Activated T-cell treated with anti-CD3 and anti-CD28 coated beads, Interleukin-2, amount 50 U/mL, for 4 hours (primary cell): ENCODE results near the gene TMC4. TPM values are rescaled to one million over a fixed set of nuclear protein-coding genes. Genes with fewer than 3 reads are reported as not detected.
"Not testable (repeated sequence)": the region's sequence is repeated elsewhere in the genome, so short reads cannot be mapped to it uniquely, and the experiment has no call there.

Experiments used
- ATAC-seq, 2 donors: fragments of 200-7000 bp; cut with Tn5 transposase; one replicate each; pipeline ENCODE4 v1.10.0; 2021
- DNase-seq: peaks from one replicate; pipeline ENCODE4 v3.0.0-alpha.2; 2020
- H3K27me3 Mint-ChIP-seq: one replicate; pipeline ENCODE4 v1.8.0; 2021; ENCODE audit warnings: low read depth, mixed read lengths
- H3K36me3 Mint-ChIP-seq: one replicate; pipeline ENCODE4 v1.8.0; 2022; ENCODE audit warnings: mixed read lengths; ENCODE audit not compliant: insufficient read depth
- H3K4me1 Mint-ChIP-seq: one replicate; pipeline ENCODE4 v1.8.0; 2021; ENCODE audit warnings: low read depth, mixed read lengths
- H3K4me3 Mint-ChIP-seq: one replicate; pipeline ENCODE4 v1.8.0; 2021; ENCODE audit warnings: mild to moderate bottlenecking, moderate library complexity, mixed read lengths
- H3K9me3 Mint-ChIP-seq: one replicate; pipeline ENCODE4 v1.8.0; 2021; ENCODE audit warnings: mixed read lengths
- total RNA-seq, 3 donors: library from RNA; stranded (reverse); gene quantifications; one replicate each; pipeline ENCODE4 v1.2.1, GENCODE V29; 2021

TMC4 gene
- total RNA-seq, 3 donors from 2014 or later, result 0.63 to 0.98 (median 0.79) TPM

DNA sequence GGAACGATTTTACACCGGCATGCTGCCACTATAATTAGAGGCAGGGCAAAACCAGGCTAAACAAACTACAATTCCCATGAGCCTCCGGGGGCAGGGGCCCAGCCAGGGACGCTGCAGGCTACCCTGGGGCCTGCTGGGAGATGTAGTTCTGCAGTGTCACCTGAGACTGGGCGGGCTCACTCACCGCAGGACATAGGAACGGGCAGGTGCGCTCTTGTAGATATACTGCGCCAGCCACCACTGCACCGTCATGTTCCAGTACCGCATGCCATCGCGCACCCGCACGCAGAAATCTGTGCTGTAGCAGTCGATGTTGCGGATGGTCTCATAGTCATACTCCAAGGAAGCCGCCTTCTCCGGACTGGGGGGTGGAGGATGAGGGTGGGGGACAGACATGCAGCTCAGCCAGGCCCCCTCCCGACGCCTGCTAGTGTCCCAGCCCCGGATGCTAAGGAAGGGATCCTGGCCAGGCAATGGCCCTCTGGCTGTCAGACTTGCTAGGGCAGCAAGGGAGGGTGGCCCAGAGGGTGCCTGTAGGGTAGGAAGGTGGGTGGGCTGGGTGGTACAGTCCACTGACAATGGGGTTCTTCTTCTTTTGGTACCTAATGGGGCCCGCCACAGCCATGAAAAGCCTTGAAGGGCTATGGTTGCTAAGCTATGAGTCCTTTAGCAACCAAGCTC is 5.8 kb upstream of the TMC4 start:
- peaks cover 14% of the 10 kb centered on the region for H3K36me3 Mint-ChIP-seq
- no peaks in the 10 kb centered on the region for H3K27me3 Mint-ChIP-seq
- ATAC-seq (peak; percentile 89 to 95), DNase-seq (no peak)
- H3K4me3 Mint-ChIP-seq, result no peak overlapping the region
- no peaks in the 10 kb centered on the region for H3K4me1 Mint-ChIP-seq
- no peaks in the 10 kb centered on the region for H3K9me3 Mint-ChIP-seq

- DNase-seq (no peak), ATAC-seq (no peak)
- Mint-ChIP-seq H3K9me3 (no peaks in the 10 kb centered on the region), H3K4me3 (no peak overlapping the region), H3K27me3 (no peaks in the 10 kb centered on the region), H3K4me1 (peaks cover 2% of the 10 kb centered on the region), H3K36me3 (peaks cover 8% of the 10 kb centered on the region)
Observed at GRCh38 chr19:54173951-54174834, 1.2 kb upstream of the TMC4 start.

GRCh38 chr19:54173359-54173699 is 369 bp upstream of the TMC4 start:
- Mint-ChIP-seq H3K9me3 (no peaks in the 10 kb centered on the region), H3K36me3 (peaks cover 4% of the 10 kb centered on the region), H3K4me3 (no peak overlapping the region), H3K4me1 (peaks cover 4% of the 10 kb centered on the region), H3K27me3 (no peaks in the 10 kb centered on the region)
- DNase-seq, result no peak
- no peak for ATAC-seq

DNA sequence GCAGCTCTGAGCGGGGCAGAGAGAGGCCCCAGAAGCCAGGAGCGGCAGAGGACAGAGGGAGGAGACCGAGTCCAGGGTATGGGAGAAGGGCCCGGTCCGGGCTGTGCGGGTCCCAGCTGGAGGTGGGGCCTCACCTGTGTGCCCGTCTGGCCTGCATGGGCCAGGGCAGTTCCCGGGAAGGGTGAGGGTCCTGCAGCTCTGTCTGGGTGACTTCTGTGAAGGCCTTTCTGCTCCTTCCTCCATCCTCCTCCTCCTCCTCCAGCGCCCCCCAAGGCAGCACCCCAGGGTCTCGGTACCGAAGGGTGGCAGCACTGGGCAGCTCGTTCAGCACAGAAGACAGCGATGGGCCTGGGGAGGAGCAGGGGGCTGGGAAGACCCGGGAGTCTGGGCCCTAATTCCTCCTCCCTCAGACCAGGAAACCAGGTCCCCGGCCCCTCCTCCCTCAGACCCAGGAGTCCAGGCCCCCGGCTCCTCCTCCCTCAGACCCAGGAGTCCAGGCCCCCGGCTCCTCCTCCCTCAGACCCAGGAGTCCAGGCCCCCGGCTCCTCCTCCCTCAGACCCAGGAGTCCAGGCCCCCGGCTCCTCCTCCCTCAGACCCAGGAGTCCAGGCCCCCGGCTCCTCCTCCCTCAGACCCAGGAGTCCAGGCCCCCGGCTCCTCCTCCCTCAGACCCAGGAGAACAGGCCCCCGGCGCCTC is 1.1 kb downstream of the TMC4 start:
- H3K4me3 Mint-ChIP-seq, H3K9me3 Mint-ChIP-seq, H3K27me3 Mint-ChIP-seq, ATAC-seq, DNase-seq, H3K36me3 Mint-ChIP-seq, H3K4me1 Mint-ChIP-seq: not testable (repeated sequence)

DNA sequence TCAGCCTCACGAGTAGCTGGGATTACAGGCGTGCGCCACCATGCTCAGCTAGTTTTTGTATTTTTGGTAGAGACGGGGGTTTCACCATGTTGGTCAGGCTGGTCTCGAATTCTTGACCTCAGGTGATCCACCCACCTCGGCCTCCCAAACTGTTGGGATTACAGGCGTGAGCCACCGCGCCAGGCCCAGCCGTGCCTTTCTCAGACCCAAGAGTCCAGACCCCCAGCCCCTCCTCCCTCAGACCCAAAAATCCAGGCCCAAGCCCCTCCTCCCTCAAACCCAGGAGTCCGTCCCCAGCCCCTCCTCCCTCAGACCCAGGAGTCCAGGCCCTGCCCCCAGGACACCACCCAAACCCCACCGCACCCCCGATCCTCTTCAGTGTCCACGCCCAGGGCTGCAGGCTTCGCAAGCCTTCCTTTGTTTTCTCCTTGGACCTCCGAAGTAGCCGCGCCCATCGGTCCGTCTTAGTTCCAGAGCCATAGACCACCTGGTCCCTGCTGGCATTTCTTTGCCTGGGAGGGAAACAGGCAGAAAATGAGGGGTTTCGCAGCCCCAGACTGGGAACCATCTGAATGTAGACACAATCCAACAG is 3.7 kb downstream of the TMC4 start:
- no peak for ATAC-seq
- Mint-ChIP-seq H3K36me3 (no peaks in the 10 kb centered on the region), H3K4me1 (peaks cover 13% of the 10 kb centered on the region), H3K4me3 (peak overlapping the region; percentile 16), H3K27me3 (no peaks in the 10 kb centered on the region), H3K9me3 (no peaks in the 10 kb centered on the region)
- no peak for DNase-seq

GRCh38 chr19:54168174-54168917 is 4.6 kb downstream of the TMC4 start:
- DNase-seq (peak; percentile 95), ATAC-seq (peak; percentile 96 to 98)
- Mint-ChIP-seq H3K27me3 (no peaks in the 10 kb centered on the region), H3K9me3 (no peaks in the 10 kb centered on the region), H3K36me3 (no peaks in the 10 kb centered on the region), H3K4me3 (no peak overlapping the region), H3K4me1 (peaks cover 21% of the 10 kb centered on the region)

DNA sequence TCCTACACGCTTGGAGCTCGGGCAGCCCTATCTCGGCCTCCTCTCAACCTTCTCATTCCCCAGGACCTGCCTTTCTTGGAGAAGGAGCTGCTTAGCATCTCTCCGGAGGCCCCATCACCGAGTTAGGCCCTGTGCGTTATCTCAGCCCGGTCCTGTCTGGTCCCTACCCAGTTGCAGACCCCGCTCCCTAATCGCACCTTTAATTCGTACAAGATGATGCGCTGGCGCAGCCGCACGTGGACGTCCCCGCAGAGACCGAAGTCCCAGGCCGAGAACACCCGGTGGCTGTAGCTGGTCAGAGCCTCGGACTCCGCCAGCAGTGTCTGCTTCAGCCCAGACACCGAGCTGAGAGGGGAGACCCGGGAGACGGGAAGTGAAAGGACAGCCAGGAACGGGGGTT is 7.7 kb downstream of the TMC4 start:
- ATAC-seq (no peak), DNase-seq (no peak)
- H3K27me3 Mint-ChIP-seq, result no peaks in the 10 kb centered on the region
- H3K9me3 Mint-ChIP-seq, result no peaks in the 10 kb centered on the region
- H3K36me3 Mint-ChIP-seq, result no peaks in the 10 kb centered on the region
- H3K4me3 Mint-ChIP-seq, result no peak overlapping the region
- peaks cover 43% of the 10 kb centered on the region for H3K4me1 Mint-ChIP-seq

- DNase-seq, result no peak
- no peaks in the 10 kb centered on the region for H3K9me3 Mint-ChIP-seq
- H3K36me3 Mint-ChIP-seq, result no peaks in the 10 kb centered on the region
- H3K4me1 Mint-ChIP-seq, result peaks cover 47% of the 10 kb centered on the region
- H3K4me3 Mint-ChIP-seq, result peak overlapping the region; percentile 61
- ATAC-seq, result no peak
- no peaks in the 10 kb centered on the region for H3K27me3 Mint-ChIP-seq
Observed at GRCh38 chr19:54164369-54165068, 8.4 kb downstream of the TMC4 start.

GRCh38 chr19:54162884-54163283 is 10.1 kb downstream of the TMC4 start:
- Mint-ChIP-seq H3K9me3 (no peaks in the 10 kb centered on the region), H3K36me3 (peaks cover 4% of the 10 kb centered on the region), H3K4me1 (peaks cover 57% of the 10 kb centered on the region), H3K27me3 (no peaks in the 10 kb centered on the region), H3K4me3 (peak overlapping the region; percentile 84)
- no peak for DNase-seq
- no peak for ATAC-seq

DNA sequence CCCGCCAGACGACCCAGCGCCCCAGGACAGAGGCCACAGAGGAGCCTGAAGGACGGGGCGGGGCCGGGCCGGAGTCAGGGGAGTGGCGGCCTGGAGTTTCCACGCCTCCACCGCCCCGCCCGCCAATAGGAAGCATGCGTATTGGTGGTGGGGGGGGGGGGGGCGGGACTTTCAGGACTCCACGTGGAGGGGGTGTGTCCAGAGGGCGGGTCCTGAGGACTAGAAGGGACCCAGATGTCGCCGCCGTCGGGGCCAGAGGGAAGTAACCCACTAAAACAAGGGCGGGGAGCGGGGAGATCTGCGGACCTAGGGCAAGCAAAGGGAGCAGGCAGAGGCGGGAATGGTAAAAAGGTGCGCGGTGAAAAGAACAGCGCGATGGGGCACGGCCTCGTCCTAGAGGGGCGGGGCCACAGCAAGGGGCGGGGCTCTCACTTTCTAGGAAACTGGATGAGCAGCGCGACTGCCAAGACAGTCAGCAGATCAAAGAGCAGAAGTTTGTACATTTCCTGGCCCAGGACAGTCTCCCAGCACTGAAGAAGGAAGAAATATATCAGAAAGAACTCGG is 10.6 kb downstream of the TMC4 start:
- Mint-ChIP-seq H3K4me1 (peaks cover 57% of the 10 kb centered on the region), H3K4me3 (peak overlapping the region; percentile 84), H3K27me3 (no peaks in the 10 kb centered on the region), H3K9me3 (no peaks in the 10 kb centered on the region), H3K36me3 (peaks cover 4% of the 10 kb centered on the region)
- DNase-seq (peak; percentile 79), ATAC-seq (peak; percentile 19)

DNA sequence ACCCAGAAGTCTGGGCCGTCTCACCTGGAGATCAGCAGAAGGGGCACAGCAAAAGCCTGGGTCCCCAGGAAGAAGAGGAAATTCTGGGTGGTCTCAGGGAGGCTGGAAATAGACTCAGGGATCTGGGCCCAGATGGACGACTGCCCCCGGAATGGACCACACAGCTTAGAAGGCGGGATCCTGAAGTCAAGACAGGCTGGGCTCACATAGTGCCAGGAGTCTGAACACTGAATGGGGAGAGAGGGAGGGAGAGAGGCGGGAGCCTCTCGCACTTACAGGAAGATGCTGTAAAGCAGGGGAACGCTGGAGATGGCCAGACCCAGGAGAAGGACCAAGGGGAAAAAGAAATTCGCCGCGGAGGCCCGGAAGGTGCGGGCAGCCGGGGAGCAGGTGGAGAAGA is 12.1 kb downstream of the TMC4 start:
- Mint-ChIP-seq H3K36me3 (peaks cover 11% of the 10 kb centered on the region), H3K27me3 (no peaks in the 10 kb centered on the region), H3K4me3 (peak overlapping the region; percentile 97), H3K4me1 (peaks cover 63% of the 10 kb centered on the region), H3K9me3 (no peaks in the 10 kb centered on the region)
- DNase-seq, result no peak
- ATAC-seq, result no peak

DNA sequence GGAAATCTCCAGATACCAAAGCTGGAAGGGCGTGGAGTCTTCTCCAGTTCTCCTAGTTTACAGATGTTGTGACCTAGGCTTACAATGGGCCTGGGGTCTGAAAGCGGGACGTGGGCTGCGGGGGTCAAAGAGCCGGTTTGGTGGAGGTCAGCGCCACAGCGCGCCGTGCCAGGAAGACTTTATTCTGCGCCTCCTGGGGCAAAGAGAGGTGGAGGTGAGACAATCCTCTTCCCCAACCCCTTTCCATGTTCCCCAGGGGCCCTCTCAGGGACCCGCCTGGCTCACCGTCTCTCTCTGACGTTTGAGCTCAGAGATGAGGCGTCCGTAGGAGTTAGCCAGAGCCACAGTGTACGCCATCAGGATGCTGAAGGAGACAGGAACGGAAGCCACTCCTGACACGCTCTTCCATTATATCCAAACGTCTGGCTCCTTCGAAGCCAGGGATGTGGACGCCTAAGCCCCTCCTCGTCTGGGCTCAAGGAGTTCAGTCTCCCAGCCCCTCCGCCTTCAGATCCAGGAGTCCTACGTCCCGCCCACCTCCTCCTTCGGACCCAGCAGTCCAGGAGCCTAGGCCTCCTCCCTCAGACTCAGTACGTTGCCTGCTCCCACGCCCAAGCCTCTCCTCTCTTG is 12.7 kb downstream of the TMC4 start:
- no peak for ATAC-seq
- no peak for DNase-seq
- Mint-ChIP-seq H3K4me3 (peak overlapping the region; percentile 97), H3K9me3 (no peaks in the 10 kb centered on the region), H3K27me3 (no peaks in the 10 kb centered on the region), H3K4me1 (peaks cover 65% of the 10 kb centered on the region), H3K36me3 (peaks cover 11% of the 10 kb centered on the region)
